H54 (cell line): ENCODE measurements around the gene ZNF585A.
"Not testable (repeated sequence)": the region's sequence is repeated elsewhere in the genome, so short reads cannot be mapped to it uniquely, and the experiment has no call there.

ENCODE experiments used
- DNase-seq: peaks from one replicate; pipeline ENCODE4 v3.0.0; 2011; ENCODE audit warnings: low spot score, mixed read lengths; ENCODE audit not compliant: insufficient read length
- FAIRE-seq: peaks from 3 replicates; lab custom pipeline; 2011; peaks lifted over from hg19 to GRCh38; lab: Jason Lieb, UNC
- POLR2A ChIP-seq: IDR thresholded peaks from 2 replicates; pipeline ENCODE4 v1.6.1; 2011; ENCODE audit warnings: low read depth, mild to moderate bottlenecking, low read length

Gene ZNF585A

GRCh38 chr19:37127999-37128820, 44.3 kb downstream of the ZNF585A start:
- no peak for DNase-seq
- no peak for TF ChIP-seq POLR2A
- FAIRE-seq, result peak; percentile 52

GRCh38 chr19:37122093-37122492, 50.4 kb downstream of the ZNF585A start:
- DNase-seq, FAIRE-seq: not testable (repeated sequence)

GRCh38 chr19:37114001-37114400, 58.5 kb downstream of the ZNF585A start:
- FAIRE-seq, result no peak
- TF ChIP-seq POLR2A, result no peak
- no peak for DNase-seq

GRCh38 chr19:37111753-37112152, 60.7 kb downstream of the ZNF585A start:
- not testable (repeated sequence) for DNase-seq, FAIRE-seq

- DNase-seq, FAIRE-seq: not testable (repeated sequence)
These were observed 68.4 kb downstream of the ZNF585A start for GRCh38 chr19:37104135-37104534.

GRCh38 chr19:37098570-37098969, 73.9 kb downstream of the ZNF585A start:
- DNase-seq (no peak), FAIRE-seq (peak; percentile 84)
- TF ChIP-seq POLR2A, result no peak

- FAIRE-seq, result no peak
- no peak for TF ChIP-seq POLR2A
- DNase-seq, result no peak
These were observed 76.6 kb downstream of the ZNF585A start for GRCh38 chr19:37095859-37096258.
